Esophagus muscularis mucosa (tissue), 4 donors: ENCODE results near the gene UBE2E2. TPM values are rescaled to one million over a fixed set of nuclear protein-coding genes. Genes with fewer than 3 reads are reported as not detected.
A peak's percentile ranks its signal among the peaks of the same experiment; 100 is the strongest.

Source experiments
- DNase-seq: peaks from one replicate; pipeline ENCODE4 v3.0.0-alpha.2; 2017; ENCODE audit errors: extremely low spot score
- H3K27ac ChIP-seq, 4 donors: fragments of 200-600 bp; sonication (generic); replicated peaks in 1 of 4; 1 replicate in 3 of 4; 2 replicates in 1 of 4; pipeline ENCODE4 v1.5.1; 2016 to 2019; ENCODE audit warnings: mild to moderate bottlenecking in 1 of 4
- H3K27me3 ChIP-seq, 4 donors: fragments of 200-600 bp; sonication (generic); one replicate each; pipeline versions ENCODE4 v1.5.1 to v1.6.0; 2016 to 2019
- H3K36me3 ChIP-seq, 4 donors: fragments of 200-600 bp; sonication (generic); one replicate each; pipeline ENCODE4 v1.5.1; 2016 to 2019
- H3K4me1 ChIP-seq, 4 donors: fragments of 200-600 bp; sonication (generic); one replicate each; pipeline ENCODE4 v1.5.1; 2016 to 2019
- H3K4me3 ChIP-seq, 4 donors: fragments of 200-600 bp; sonication (generic); 1 replicate in 2 of 4; 2 replicates in 2 of 4; pipeline ENCODE4 v1.5.1; 2016 to 2019; ENCODE audit warnings: mild to moderate bottlenecking in 4 of 4, moderate library complexity in 1 of 4
- H3K9me3 ChIP-seq, 4 donors: fragments of 200-600 bp; sonication (generic); 1 replicate in 3 of 4; 2 replicates in 1 of 4; pipeline ENCODE4 v1.5.1; 2016 to 2019
- EP300 ChIP-seq: sonication (generic); formaldehyde crosslinking; IDR thresholded peaks from one replicate; pipeline ENCODE4 v1.6.1; 2017; ENCODE audit warnings: antibody characterized with exemption
- POLR2A ChIP-seq: fragments of 450-650 bp; IDR thresholded peaks from one replicate; pipeline ENCODE4 v1.6.1; 2017; ENCODE audit warnings: antibody characterized with exemption, moderate library complexity, mild to moderate bottlenecking, low read depth
- POLR2AphosphoS5 ChIP-seq, 2 donors: sonication (generic); formaldehyde crosslinking; IDR thresholded peaks; one replicate each; pipeline ENCODE4 v1.6.1; 2017; ENCODE audit warnings: antibody characterized with exemption in 2 of 2
- WGBS: methylation state at CpG from one replicate; pipeline ENCODE4 v1.1.5; 2018; 5-methylcytosine and 5-hydroxymethylcytosine counted together
- intact Hi-C: fragments of 100-400 bp; cut with DNase I; formaldehyde crosslinking; loops from one replicate; pipeline ENCODE4 v1.15.1; 2023
- small RNA-seq, 3 donors: library from RNA; depleted of rRNA; stranded (forward); fragments of <200 nt; gene quantifications; one replicate each; pipeline ENCODE3, GENCODE V24; 2016
- total RNA-seq, 4 donors: library from RNA; depleted of rRNA; stranded (reverse); fragments of >200 nt; gene quantifications; one replicate each; pipeline versions ENCODE4 v1.1.0 to v1.2.1, GENCODE V29; 2016
- TF ChIP-seq, protein P1 (sequence below), 3 experiments: fragments of 200-600 bp in 2 of 3; fragments of 450-650 bp in 1 of 3; sonication (generic) in 2 of 3; IDR thresholded peaks; one replicate each; pipeline ENCODE4 v1.5.1; 2017 to 2019; ENCODE audit warnings: antibody characterized with exemption in 3 of 3, mild to moderate bottlenecking in 2 of 3, moderate library complexity in 1 of 3

Gene UBE2E2
- total RNA-seq, 4 donors from 2014 or later = 53.5 to 143 (median 90.3) TPM

DNA sequence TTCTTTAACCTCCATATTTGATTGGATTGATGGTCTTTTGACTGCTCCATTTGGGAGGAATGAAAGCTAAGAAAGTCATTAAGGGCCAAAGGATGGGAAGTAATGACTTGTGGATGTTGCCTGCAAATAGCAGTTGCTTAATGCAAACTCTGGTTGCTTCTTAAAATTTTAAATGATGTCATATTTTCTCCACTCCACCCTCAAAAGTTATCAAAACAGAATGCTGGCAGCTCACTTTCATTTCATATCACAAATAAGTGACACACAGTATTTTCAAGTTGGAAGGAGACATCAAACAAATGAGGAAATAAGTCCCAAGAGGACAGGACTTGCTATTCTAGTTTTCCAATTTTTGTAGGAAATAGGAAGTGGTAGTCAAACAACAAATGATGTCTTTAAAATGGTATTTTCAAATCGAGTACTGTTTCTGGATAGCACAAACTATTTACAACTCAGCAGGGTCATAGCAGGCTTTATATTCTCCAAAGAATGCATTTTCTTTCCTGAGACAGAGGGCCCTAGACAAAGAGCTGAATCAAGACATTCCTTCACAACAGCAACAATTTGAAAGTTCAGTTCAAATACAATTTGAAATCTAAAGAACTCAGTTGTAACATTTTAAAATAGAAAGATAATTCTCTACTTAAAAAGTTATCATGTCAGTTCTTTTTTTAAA, 437.5 kb downstream of the UBE2E2 start:
- no peak overlapping the region for H3K27ac ChIP-seq
- H3K9me3 ChIP-seq = peaks cover 0 to 5% (median 0%) of the 10 kb centered on the region in 4 donors
- H3K4me3 ChIP-seq = no peak overlapping the region
- H3K27me3 ChIP-seq = no peaks in the 10 kb centered on the region
- TF ChIP-seq, protein P1, sequence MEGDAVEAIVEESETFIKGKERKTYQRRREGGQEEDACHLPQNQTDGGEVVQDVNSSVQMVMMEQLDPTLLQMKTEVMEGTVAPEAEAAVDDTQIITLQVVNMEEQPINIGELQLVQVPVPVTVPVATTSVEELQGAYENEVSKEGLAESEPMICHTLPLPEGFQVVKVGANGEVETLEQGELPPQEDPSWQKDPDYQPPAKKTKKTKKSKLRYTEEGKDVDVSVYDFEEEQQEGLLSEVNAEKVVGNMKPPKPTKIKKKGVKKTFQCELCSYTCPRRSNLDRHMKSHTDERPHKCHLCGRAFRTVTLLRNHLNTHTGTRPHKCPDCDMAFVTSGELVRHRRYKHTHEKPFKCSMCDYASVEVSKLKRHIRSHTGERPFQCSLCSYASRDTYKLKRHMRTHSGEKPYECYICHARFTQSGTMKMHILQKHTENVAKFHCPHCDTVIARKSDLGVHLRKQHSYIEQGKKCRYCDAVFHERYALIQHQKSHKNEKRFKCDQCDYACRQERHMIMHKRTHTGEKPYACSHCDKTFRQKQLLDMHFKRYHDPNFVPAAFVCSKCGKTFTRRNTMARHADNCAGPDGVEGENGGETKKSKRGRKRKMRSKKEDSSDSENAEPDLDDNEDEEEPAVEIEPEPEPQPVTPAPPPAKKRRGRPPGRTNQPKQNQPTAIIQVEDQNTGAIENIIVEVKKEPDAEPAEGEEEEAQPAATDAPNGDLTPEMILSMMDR (IDR thresholded peaks at IDR 0.05) = no peak
- TF ChIP-seq POLR2AphosphoS5 (IDR thresholded peaks at IDR 0.05) = no peak
- TF ChIP-seq POLR2A = no peak
- no peak for TF ChIP-seq EP300
- DNase-seq = peak; percentile 24
- no peaks in the 10 kb centered on the region for H3K36me3 ChIP-seq
- no peaks in the 10 kb centered on the region for H3K4me1 ChIP-seq
- WGBS = 37% methylated on average over 1 of the region's 1 CpG
- intact Hi-C loops = no loop called here

Small RNA genes lying within 50 kb of the gene (small RNA-seq; reads per million reads assigned to genes)
- gene AC121251.1 (0 reads per million in 3 donors), gene RF00019 (0 reads per million in 3 donors), gene RNU6-788P (0 reads per million in 3 donors), gene RNU6-922P (0 reads per million in 3 donors)
